Measurements from ENCODE around the gene PCDHB5.
"Not testable (repeated sequence)": the region's sequence is repeated elsewhere in the genome, so short reads cannot be mapped to it uniquely, and the experiment has no call there.

- not testable (repeated sequence) for TF ChIP-seq CTCF (conservative IDR thresholded peaks at IDR 0.05); ZFX (IDR thresholded peaks at IDR 0.05)
Observed at GRCh38 chr5:141179371-141179770, 44.4 kb downstream of the PCDHB5 start.
